Neural progenitor cell (in vitro differentiated cells): Measurements from ENCODE around the gene AREL1.

ENCODE experiments used
- EZH2 ChIP-seq: fragments of 200-600 bp; sonication (generic); IDR thresholded peaks from 2 replicates; pipeline ENCODE4 v1.6.1; 2017; ENCODE audit warnings: antibody characterized with exemption, mild to moderate bottlenecking, moderate library complexity
- TF ChIP-seq, protein P1 (sequence below): fragments of 200-600 bp; sonication (generic); IDR thresholded peaks from 2 replicates; pipeline ENCODE4 v1.5.1; 2017; ENCODE audit warnings: antibody characterized with exemption, mild to moderate bottlenecking

DNA sequence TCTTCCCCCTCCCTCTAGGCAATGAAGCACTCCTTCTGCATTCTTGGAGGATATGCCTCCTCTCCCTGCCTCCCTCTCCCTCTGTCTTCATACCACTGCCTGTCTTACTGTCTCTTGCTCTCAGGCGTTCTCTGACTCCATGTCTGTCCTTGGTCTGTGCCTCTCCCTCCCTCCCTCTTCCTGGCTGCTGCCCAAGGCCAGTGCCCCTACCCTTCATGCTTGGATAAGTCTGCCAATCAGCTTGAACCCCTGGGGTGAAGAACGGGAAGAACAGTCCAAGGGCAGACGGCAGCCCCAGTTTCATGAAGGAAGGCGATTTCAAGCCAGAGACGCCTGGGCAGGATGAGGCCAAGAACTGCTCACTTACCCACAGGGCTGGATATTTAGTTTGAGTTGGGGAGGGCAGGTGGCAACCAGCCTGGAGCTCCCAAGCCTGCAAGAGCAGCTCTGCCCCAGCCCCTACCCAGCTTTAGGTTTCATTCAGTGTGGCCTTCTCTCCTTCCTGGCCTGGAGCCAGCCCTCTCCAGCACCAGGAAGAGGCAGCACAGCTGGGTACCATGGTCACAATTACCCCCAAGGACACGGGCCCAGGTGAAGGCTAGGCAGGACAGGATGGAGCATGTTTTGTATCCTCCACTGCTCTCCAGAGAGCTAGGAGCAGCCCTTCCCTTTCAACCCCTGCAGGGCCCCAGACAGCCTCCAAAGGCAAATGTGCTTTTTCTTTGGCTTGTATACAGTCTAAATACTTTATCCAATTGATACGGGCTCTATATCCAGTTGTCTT is 65.0 kb downstream of the AREL1 start:
- TF ChIP-seq, protein P1, sequence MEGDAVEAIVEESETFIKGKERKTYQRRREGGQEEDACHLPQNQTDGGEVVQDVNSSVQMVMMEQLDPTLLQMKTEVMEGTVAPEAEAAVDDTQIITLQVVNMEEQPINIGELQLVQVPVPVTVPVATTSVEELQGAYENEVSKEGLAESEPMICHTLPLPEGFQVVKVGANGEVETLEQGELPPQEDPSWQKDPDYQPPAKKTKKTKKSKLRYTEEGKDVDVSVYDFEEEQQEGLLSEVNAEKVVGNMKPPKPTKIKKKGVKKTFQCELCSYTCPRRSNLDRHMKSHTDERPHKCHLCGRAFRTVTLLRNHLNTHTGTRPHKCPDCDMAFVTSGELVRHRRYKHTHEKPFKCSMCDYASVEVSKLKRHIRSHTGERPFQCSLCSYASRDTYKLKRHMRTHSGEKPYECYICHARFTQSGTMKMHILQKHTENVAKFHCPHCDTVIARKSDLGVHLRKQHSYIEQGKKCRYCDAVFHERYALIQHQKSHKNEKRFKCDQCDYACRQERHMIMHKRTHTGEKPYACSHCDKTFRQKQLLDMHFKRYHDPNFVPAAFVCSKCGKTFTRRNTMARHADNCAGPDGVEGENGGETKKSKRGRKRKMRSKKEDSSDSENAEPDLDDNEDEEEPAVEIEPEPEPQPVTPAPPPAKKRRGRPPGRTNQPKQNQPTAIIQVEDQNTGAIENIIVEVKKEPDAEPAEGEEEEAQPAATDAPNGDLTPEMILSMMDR, result no peak
- TF ChIP-seq EZH2, result no peak
